Colonic mucosa (tissue), 2 donors: ENCODE results near the gene EFCAB3. TPM values are rescaled to one million over a fixed set of nuclear protein-coding genes. Genes with fewer than 3 reads are reported as not detected.

Source experiments
- total RNA-seq, 2 donors: library from RNA; stranded (reverse); fragmentation: NEBNext Ultra II Directional in 1 of 2; extraction: Animal tissue kit (Norgen Biotek cat#: 25700) in 1 of 2; gene quantifications; one replicate each; pipeline ENCODE4 v1.2.1, GENCODE V29; 2021
- donor health status: DM: no; HTN: no; CAD: no.
- donor health status: DM: no; HTN: no; CAD: no.

The EFCAB3 gene
- total RNA-seq, 2 donors from 2014 or later = not detected

Other genes with a start within 250 kb of the EFCAB3 start
- 10 to 100 TPM; 20.4 to 30.2 TPM for gene METTL2A, start 43.3 kb downstream of the EFCAB3 start, total RNA-seq
- gene TLK2, start 98.3 kb downstream of the EFCAB3 start, total RNA-seq = 10 to 100 TPM; 39.0 to 44.1 TPM
- gene MRC2, start 247.1 kb downstream of the EFCAB3 start, total RNA-seq = 10 to 100 TPM in 1 of 2 donors, 1 to 10 TPM in 1; 6.4 to 10.9 TPM